GM23248 (cell line): ENCODE data around the gene BCAS1.

Source experiments
- EZH2 ChIP-seq: fragments of 200-600 bp; sonication (generic); IDR thresholded peaks from 2 replicates; pipeline ENCODE4 v1.6.1; 2018; ENCODE audit warnings: antibody characterized with exemption, mild to moderate bottlenecking; ENCODE audit not compliant: insufficient read depth, poor library complexity, severe bottlenecking
- EZH2phosphoT487 ChIP-seq: fragments of 200-600 bp; sonication (generic); IDR thresholded peaks from 2 replicates; pipeline ENCODE4 v1.6.1; 2018; ENCODE audit warnings: antibody characterized with exemption, moderate library complexity, mild to moderate bottlenecking, low read depth; ENCODE audit not compliant: insufficient read depth

DNA sequence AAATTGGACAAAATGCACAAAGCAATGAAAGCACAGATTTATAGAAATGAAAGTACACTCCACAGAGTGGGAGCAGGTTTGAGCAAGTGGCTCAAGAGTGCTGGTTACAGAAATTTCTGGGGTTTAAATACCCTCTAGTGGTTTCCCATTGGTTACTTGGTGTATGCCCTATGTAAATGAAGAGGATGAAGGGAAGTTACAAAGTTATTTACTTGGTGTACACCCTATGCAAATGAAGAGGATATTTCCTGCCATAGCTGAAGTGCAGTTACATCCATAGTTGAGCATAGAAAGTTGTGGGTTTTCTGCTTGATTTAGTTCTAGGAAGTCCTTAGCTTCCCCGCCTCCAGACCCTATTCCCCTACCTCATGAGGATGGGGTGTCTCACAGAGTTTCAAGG is 22.7 kb downstream of the BCAS1 start:
- TF ChIP-seq EZH2 (no peak), EZH2phosphoT487 (no peak)
